Breast epithelium (tissue), 3 donors: Measurements from ENCODE around the gene SAMD9L.

Experiments
- POLR2A ChIP-seq: fragments of 450-650 bp; IDR thresholded peaks from one replicate; pipeline ENCODE4 v1.6.1; 2016; ENCODE audit warnings: antibody characterized with exemption, mild to moderate bottlenecking, moderate library complexity
- POLR2AphosphoS5 ChIP-seq, 3 donors: sonication (generic); formaldehyde crosslinking; IDR thresholded peaks; one replicate each; pipeline ENCODE4 v1.6.1; 2017; ENCODE audit warnings: antibody characterized with exemption in 3 of 3
- TF ChIP-seq, protein P1 (sequence below), 3 donors: fragments of 450-650 bp; IDR thresholded peaks; one replicate each; pipeline ENCODE4 v1.5.1; 2016 to 2017; ENCODE audit warnings: antibody characterized with exemption in 3 of 3, mild to moderate bottlenecking in 3 of 3, moderate library complexity in 3 of 3

GRCh38 chr7:93147363-93147762 lies 822 bp downstream of the SAMD9L start:
- TF ChIP-seq, protein P1, sequence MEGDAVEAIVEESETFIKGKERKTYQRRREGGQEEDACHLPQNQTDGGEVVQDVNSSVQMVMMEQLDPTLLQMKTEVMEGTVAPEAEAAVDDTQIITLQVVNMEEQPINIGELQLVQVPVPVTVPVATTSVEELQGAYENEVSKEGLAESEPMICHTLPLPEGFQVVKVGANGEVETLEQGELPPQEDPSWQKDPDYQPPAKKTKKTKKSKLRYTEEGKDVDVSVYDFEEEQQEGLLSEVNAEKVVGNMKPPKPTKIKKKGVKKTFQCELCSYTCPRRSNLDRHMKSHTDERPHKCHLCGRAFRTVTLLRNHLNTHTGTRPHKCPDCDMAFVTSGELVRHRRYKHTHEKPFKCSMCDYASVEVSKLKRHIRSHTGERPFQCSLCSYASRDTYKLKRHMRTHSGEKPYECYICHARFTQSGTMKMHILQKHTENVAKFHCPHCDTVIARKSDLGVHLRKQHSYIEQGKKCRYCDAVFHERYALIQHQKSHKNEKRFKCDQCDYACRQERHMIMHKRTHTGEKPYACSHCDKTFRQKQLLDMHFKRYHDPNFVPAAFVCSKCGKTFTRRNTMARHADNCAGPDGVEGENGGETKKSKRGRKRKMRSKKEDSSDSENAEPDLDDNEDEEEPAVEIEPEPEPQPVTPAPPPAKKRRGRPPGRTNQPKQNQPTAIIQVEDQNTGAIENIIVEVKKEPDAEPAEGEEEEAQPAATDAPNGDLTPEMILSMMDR (IDR thresholded peaks at IDR 0.05): no peak
- TF ChIP-seq POLR2A: no peak
- TF ChIP-seq POLR2AphosphoS5 (IDR thresholded peaks at IDR 0.05): no peak
